Measurements from ENCODE around the gene KRABD2.
A peak's percentile ranks its signal among the peaks of the same experiment; 100 is the strongest.

Gene KRABD2

GRCh38 chr17:8392674-8393469, 16.4 kb upstream of the KRABD2 start:
- Histone ChIP-seq H3K4me3 (ENCODE audit: control extremely low read depth in 1 of 5, extremely low read depth in 1 of 5, insufficient read depth in 1 of 5, low read depth in 2 of 5, low read length in 4 of 5) (no peak overlapping the region), H3K27me3 (replicated peaks in 1 of 4; ENCODE audit: control extremely low read depth in 1 of 4, control insufficient read depth in 3 of 4, insufficient read depth in 4 of 4, low read length in 3 of 4) (peaks cover 0 to 18% (median 6%) of the 10 kb centered on the region in 4 experiments), H3K9ac (ENCODE audit: low read length) (no peak overlapping the region), H3K36me3 (replicated peaks in 1 of 2; ENCODE audit: control extremely low read depth in 1 of 2, control insufficient read depth in 1 of 2, extremely low read depth in 1 of 2, insufficient read depth in 2 of 2, low read length in 1 of 2) (no peaks in the 10 kb centered on the region), H4K20me1 (ENCODE audit: control insufficient read depth, insufficient read depth, low read length, poor library complexity, severe bottlenecking) (no peaks in the 10 kb centered on the region), H3K9me3 (ENCODE audit: control extremely low read depth in 1 of 3, control insufficient read depth in 2 of 3, insufficient read depth in 1 of 3, low read length in 2 of 3) (peaks cover 0 to 19% (median 2%) of the 10 kb centered on the region in 3 donors), H3K4me2 (replicated peaks; ENCODE audit: low read depth, low read length, poor library complexity, severe bottlenecking) (peak overlapping the region; percentile 52), H3K4me1 (ENCODE audit: control insufficient read depth in 2 of 2, insufficient read depth in 2 of 2, low read length in 2 of 2) (peaks cover 11 to 14% of the 10 kb centered on the region in 2 donors), H3K79me2 (ENCODE audit: control insufficient read depth, insufficient read depth, low read length) (no peaks in the 10 kb centered on the region), H3K27ac (ENCODE audit: low read length in 2 of 2) (no peak overlapping the region), H2AFZ (ENCODE audit: insufficient read depth, low read depth, low read length, poor library complexity, severe bottlenecking) (peak overlapping the region; percentile 71)
- intact Hi-C loops (cut with micrococcal nuclease) = no loop called here
- Mint-ChIP-seq H3K4me1 (peaks cover 9% of the 10 kb centered on the region), H3K27ac (no peak overlapping the region), H3K27me3 (peaks cover 14% of the 10 kb centered on the region), H3K9me3 (ENCODE audit: insufficient read depth) (no peaks in the 10 kb centered on the region), H3K4me3 (no peak overlapping the region)
- TF ChIP-seq, protein P1, sequence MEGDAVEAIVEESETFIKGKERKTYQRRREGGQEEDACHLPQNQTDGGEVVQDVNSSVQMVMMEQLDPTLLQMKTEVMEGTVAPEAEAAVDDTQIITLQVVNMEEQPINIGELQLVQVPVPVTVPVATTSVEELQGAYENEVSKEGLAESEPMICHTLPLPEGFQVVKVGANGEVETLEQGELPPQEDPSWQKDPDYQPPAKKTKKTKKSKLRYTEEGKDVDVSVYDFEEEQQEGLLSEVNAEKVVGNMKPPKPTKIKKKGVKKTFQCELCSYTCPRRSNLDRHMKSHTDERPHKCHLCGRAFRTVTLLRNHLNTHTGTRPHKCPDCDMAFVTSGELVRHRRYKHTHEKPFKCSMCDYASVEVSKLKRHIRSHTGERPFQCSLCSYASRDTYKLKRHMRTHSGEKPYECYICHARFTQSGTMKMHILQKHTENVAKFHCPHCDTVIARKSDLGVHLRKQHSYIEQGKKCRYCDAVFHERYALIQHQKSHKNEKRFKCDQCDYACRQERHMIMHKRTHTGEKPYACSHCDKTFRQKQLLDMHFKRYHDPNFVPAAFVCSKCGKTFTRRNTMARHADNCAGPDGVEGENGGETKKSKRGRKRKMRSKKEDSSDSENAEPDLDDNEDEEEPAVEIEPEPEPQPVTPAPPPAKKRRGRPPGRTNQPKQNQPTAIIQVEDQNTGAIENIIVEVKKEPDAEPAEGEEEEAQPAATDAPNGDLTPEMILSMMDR (IDR thresholded peaks at IDR 0.05) = no peak
- no peak for TF ChIP-seq EZH2 (IDR thresholded peaks at IDR 0.05; ENCODE audit: borderline replicate concordance, insufficient read depth, low read depth, low read length, poor library complexity, severe bottlenecking)
- POLR2A ChIA-PET = no interaction called here
- CTCF ChIA-PET = interaction anchor here (1.8 kb wide), 2 partner anchors 9 to 353 kb away, joined by 5 to 6 read pairs; no protein-coding TSS in a partner anchor
- ATAC-seq (ENCODE audit: low read depth) = no peak
- DNase-seq = no peak
- 94% methylated on average over 46 of the region's 46 CpGs for WGBS (ENCODE audit: insufficient coverage)

- H3K27me3 Mint-ChIP-seq = peaks cover 10% of the 10 kb centered on the region
- ChIA-PET POLR2A (no interaction called here), CTCF (interaction anchor here (0.7 to 1.8 kb wide), 3 partner anchors 8 to 19 kb away, joined by 3 to 5 read pairs (median 4); no protein-coding TSS in a partner anchor)
- Histone ChIP-seq H3K9me3 (ENCODE audit: control extremely low read depth in 1 of 3, control insufficient read depth in 2 of 3, insufficient read depth in 1 of 3, low read length in 2 of 3) (peaks cover 0 to 19% (median 2%) of the 10 kb centered on the region in 3 donors), H3K4me2 (replicated peaks; ENCODE audit: low read depth, low read length, poor library complexity, severe bottlenecking) (no peak overlapping the region), H3K4me1 (ENCODE audit: control insufficient read depth in 2 of 2, insufficient read depth in 2 of 2, low read length in 2 of 2) (peaks cover 11 to 14% of the 10 kb centered on the region in 2 donors), H2AFZ (ENCODE audit: insufficient read depth, low read depth, low read length, poor library complexity, severe bottlenecking) (no peak overlapping the region), H3K9ac (ENCODE audit: low read length) (no peak overlapping the region), H3K27ac (ENCODE audit: low read length in 2 of 2) (no peak overlapping the region), H3K27me3 (replicated peaks in 1 of 4; ENCODE audit: control extremely low read depth in 1 of 4, control insufficient read depth in 3 of 4, insufficient read depth in 4 of 4, low read length in 3 of 4) (peaks cover 0 to 13% (median 4%) of the 10 kb centered on the region in 4 experiments), H3K4me3 (ENCODE audit: control extremely low read depth in 1 of 5, extremely low read depth in 1 of 5, insufficient read depth in 1 of 5, low read depth in 2 of 5, low read length in 4 of 5) (no peak overlapping the region), H3K79me2 (ENCODE audit: control insufficient read depth, insufficient read depth, low read length) (peaks cover 3% of the 10 kb centered on the region), H3K36me3 (replicated peaks in 1 of 2; ENCODE audit: control extremely low read depth in 1 of 2, control insufficient read depth in 1 of 2, extremely low read depth in 1 of 2, insufficient read depth in 2 of 2, low read length in 1 of 2) (no peaks in the 10 kb centered on the region), H4K20me1 (ENCODE audit: control insufficient read depth, insufficient read depth, low read length, poor library complexity, severe bottlenecking) (no peaks in the 10 kb centered on the region)
- no peaks in the 10 kb centered on the region for H3K9me3 Mint-ChIP-seq (ENCODE audit: insufficient read depth)
- intact Hi-C loops (cut with micrococcal nuclease) = no loop called here
- DNase-seq (no peak), ATAC-seq (ENCODE audit: low read depth) (no peak)
- no peak overlapping the region for H3K27ac Mint-ChIP-seq
- WGBS (ENCODE audit: insufficient coverage) = 88% methylated on average over 11 of the region's 18 CpGs
- no peak overlapping the region for H3K4me3 Mint-ChIP-seq
- peaks cover 9% of the 10 kb centered on the region for H3K4me1 Mint-ChIP-seq
- no peak for TF ChIP-seq EZH2 (IDR thresholded peaks at IDR 0.05; ENCODE audit: borderline replicate concordance, insufficient read depth, low read depth, low read length, poor library complexity, severe bottlenecking)
- TF ChIP-seq, protein P1 (IDR thresholded peaks at IDR 0.05) = no peak
Observed at GRCh38 chr17:8392274-8392673, 15.8 kb upstream of the KRABD2 start.

Data from B cell (primary cell).